Gastrocnemius medialis (tissue), 4 donors: ENCODE data around the gene CNTN4. TPM values are rescaled to one million over a fixed set of nuclear protein-coding genes. Genes with fewer than 3 reads are reported as not detected.

Experiments
- ATAC-seq, 2 donors: fragments of 150-250 bp; one replicate each; pipeline ENCODE4 v1.9.1; 2016
- DNase-seq, 2 donors: peaks; one replicate each; pipeline ENCODE4 v3.0.0-alpha.2; 2019
- H3K27ac ChIP-seq, 4 donors: fragments of 200-600 bp; sonication (generic); 1 replicate in 1 of 4; 2 replicates in 3 of 4; pipeline ENCODE4 v1.5.1; 2016 to 2018; ENCODE audit warnings: mild to moderate bottlenecking in 2 of 4, moderate library complexity in 1 of 4
- H3K27me3 ChIP-seq, 3 donors: fragments of 200-600 bp; sonication (generic) in 2 of 3; 1 replicate in 1 of 3; 2 replicates in 2 of 3; pipeline versions ENCODE4 v1.5.1 to v1.6.0; 2016 to 2019; ENCODE audit warnings: mild to moderate bottlenecking in 1 of 3, moderate library complexity in 1 of 3
- H3K36me3 ChIP-seq, 2 donors: fragments of 200-600 bp; sonication (generic) in 1 of 2; one replicate each; pipeline ENCODE4 v1.5.1; 2017 to 2018
- H3K4me1 ChIP-seq, 2 donors: fragments of 200-600 bp; sonication (generic) in 1 of 2; one replicate each; pipeline ENCODE4 v1.5.1; 2016 to 2017; ENCODE audit warnings: mild to moderate bottlenecking in 2 of 2
- H3K4me3 ChIP-seq, 4 donors: fragments of 200-600 bp; sonication (generic) in 3 of 4; 1 replicate in 1 of 4; 2 replicates in 3 of 4; pipeline ENCODE4 v1.5.1; 2016 to 2019; ENCODE audit warnings: mild to moderate bottlenecking in 2 of 4
- H3K9me3 ChIP-seq, 3 donors: fragments of 200-600 bp; sonication (generic) in 2 of 3; 1 replicate in 1 of 3; 2 replicates in 2 of 3; pipeline ENCODE4 v1.5.1; 2016 to 2019
- POLR2A ChIP-seq, 2 donors: fragments of 450-650 bp; IDR thresholded peaks; one replicate each; pipeline ENCODE4 v1.6.1; 2017; ENCODE audit warnings: antibody characterized with exemption in 2 of 2, mild to moderate bottlenecking in 2 of 2, moderate library complexity in 2 of 2
- in situ Hi-C, 4 donors: fragments of 200-750 bp; cut with MboI; loops; one replicate each; pipeline versions ENCODE4 v1.15.0 to v1.8.0; 2017; ENCODE audit warnings: low sequenced_read_pairs in 4 of 4
- intact Hi-C: fragments of 100-400 bp; cut with DNase I; formaldehyde crosslinking; loops from one replicate; pipeline ENCODE4 v1.15.1; 2023; ENCODE audit warnings: low total_unique reads
- total RNA-seq, 4 donors: library from RNA; depleted of rRNA; stranded (reverse); fragments of >200 nt; gene quantifications; one replicate each; pipeline versions ENCODE4 v1.1.0 to v1.2.3, GENCODE V29; 2016
- TF ChIP-seq, protein P1 (sequence below), 5 experiments: fragments of 450-650 bp in 3 of 5; fragments of 200-600 bp in 2 of 5; sonication (generic) in 2 of 5; IDR thresholded peaks in 4 of 5; conservative IDR thresholded peaks in 1 of 5; 1 replicate in 4 of 5; 2 replicates in 1 of 5; pipeline ENCODE4 v1.5.1; 2016 to 2019; ENCODE audit warnings: antibody characterized with exemption in 5 of 5, mild to moderate bottlenecking in 3 of 5, moderate library complexity in 3 of 5

CNTN4 gene
- total RNA-seq, 4 donors from 2014 or later, result 0.51 to 1.9 (median 1.4) TPM

DNA sequence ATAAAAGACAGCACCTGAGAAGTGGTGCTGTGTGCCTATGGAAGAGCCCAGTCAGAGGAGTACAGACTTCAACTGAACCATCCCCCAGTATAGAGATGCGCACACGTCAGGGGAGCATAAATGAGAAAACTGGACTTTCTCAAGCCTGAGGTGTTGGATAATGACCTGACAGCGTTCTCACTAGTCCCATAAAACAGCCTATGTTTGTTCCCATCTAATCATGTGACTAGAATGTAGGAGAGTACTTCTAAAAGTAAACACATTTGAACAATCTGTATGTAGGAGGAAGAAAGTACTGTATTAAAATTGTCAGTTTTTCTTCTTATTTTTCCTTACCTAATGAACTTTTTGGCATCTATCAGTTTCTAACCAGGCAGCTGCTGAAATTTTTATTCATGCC, 498.9 kb downstream of the CNTN4 start:
- H3K4me3 ChIP-seq, result no peak overlapping the region
- H3K27me3 ChIP-seq, result no peaks in the 10 kb centered on the region
- no peaks in the 10 kb centered on the region for H3K36me3 ChIP-seq
- H3K9me3 ChIP-seq, result no peaks in the 10 kb centered on the region
- no peak for DNase-seq
- TF ChIP-seq, protein P1, sequence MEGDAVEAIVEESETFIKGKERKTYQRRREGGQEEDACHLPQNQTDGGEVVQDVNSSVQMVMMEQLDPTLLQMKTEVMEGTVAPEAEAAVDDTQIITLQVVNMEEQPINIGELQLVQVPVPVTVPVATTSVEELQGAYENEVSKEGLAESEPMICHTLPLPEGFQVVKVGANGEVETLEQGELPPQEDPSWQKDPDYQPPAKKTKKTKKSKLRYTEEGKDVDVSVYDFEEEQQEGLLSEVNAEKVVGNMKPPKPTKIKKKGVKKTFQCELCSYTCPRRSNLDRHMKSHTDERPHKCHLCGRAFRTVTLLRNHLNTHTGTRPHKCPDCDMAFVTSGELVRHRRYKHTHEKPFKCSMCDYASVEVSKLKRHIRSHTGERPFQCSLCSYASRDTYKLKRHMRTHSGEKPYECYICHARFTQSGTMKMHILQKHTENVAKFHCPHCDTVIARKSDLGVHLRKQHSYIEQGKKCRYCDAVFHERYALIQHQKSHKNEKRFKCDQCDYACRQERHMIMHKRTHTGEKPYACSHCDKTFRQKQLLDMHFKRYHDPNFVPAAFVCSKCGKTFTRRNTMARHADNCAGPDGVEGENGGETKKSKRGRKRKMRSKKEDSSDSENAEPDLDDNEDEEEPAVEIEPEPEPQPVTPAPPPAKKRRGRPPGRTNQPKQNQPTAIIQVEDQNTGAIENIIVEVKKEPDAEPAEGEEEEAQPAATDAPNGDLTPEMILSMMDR (IDR thresholded peaks at IDR 0.05 in 4 of 5, conservative IDR thresholded peaks at IDR 0.05 in 1 of 5), result no peak
- no peak for TF ChIP-seq POLR2A (IDR thresholded peaks at IDR 0.05)
- in situ Hi-C loops, result no loop called here
- H3K27ac ChIP-seq, result no peak overlapping the region
- no peaks in the 10 kb centered on the region for H3K4me1 ChIP-seq
- ATAC-seq, result no peak
- intact Hi-C loops, result no loop called here

DNA sequence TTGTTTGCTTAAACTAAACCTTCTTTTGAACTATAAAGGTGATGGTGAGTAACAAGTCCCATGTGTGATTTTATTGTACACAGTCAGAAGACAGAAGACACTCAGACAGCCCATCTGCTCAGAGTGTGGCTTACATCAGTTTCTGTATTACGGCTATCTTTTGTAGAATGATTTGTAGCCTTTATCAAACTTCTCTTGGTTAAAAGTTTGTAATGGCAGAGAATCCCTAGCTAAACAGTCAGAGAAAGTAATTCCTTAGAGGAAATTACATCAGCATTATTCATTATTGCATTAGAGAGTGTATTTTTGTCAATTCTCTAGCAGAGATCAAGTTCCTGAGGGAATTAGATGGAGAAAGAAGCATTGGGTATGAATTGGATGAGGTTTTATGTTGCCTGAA, 500.8 kb downstream of the CNTN4 start:
- no peak for ATAC-seq
- no peak overlapping the region for H3K27ac ChIP-seq
- H3K4me1 ChIP-seq, result no peaks in the 10 kb centered on the region
- no peaks in the 10 kb centered on the region for H3K9me3 ChIP-seq
- in situ Hi-C loops (no loop called here), intact Hi-C loops (no loop called here)
- no peak overlapping the region for H3K4me3 ChIP-seq
- no peaks in the 10 kb centered on the region for H3K36me3 ChIP-seq
- H3K27me3 ChIP-seq, result no peaks in the 10 kb centered on the region
- DNase-seq, result no peak
- TF ChIP-seq, protein P1 (IDR thresholded peaks at IDR 0.05 in 4 of 5, conservative IDR thresholded peaks at IDR 0.05 in 1 of 5), result no peak
- no peak for TF ChIP-seq POLR2A (IDR thresholded peaks at IDR 0.05)

DNA sequence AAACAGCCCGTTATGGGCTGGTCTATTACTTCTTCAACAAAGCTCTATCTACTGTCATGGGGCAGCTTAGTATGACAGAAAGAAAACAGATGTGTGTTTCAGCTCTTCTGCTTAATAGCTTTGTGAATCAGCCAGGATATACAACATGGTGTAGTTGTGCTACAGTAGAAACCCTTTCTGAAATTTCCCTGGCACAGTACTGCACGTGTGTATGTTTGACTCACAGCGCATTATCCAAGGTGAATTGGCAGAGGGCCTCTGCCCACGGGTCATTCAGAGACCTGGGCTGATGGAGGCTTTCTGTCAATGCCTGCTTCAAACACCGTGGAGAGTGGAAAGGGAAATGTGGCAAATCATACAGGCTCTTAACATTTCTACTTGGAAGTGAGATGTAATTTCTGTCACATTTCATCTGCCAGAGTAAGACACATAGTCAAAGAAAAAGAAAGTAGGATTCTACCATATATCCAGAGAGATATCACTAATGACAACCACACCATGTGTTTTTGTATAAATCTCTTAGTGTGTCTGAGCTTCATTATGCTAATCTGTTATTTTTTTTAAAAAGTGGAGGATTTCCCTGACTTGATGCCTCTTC, 505.1 kb downstream of the CNTN4 start:
- Histone ChIP-seq H3K27ac (no peak overlapping the region), H3K36me3 (no peaks in the 10 kb centered on the region), H3K4me1 (no peaks in the 10 kb centered on the region), H3K4me3 (no peak overlapping the region), H3K9me3 (no peaks in the 10 kb centered on the region), H3K27me3 (no peaks in the 10 kb centered on the region)
- no peak for TF ChIP-seq POLR2A (IDR thresholded peaks at IDR 0.05)
- TF ChIP-seq, protein P1 (IDR thresholded peaks at IDR 0.05 in 4 of 5, conservative IDR thresholded peaks at IDR 0.05 in 1 of 5), result no peak
- in situ Hi-C loops (no loop called here), intact Hi-C loops (no loop called here)
- DNase-seq (no peak), ATAC-seq (no peak)

DNA sequence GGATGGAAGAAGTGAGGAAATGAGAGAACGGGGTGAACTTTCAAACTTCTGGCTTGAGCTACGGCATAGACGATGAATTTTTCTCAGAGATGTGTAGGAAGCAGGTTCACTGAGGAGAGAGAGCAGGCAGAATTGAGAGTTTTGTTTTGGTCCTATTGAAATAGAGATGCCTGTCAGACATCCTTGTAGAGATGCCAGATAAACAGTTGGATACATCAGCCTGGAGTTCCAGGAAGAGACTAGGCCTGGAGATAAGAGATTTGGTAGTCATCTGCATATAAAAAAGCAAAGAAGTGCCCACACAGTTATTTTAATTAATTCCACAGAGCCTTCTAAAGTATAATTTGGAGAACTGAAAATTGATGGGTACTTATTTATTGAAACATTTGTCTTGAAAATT, 515.9 kb downstream of the CNTN4 start:
- DNase-seq, result no peak
- H3K4me1 ChIP-seq, result no peaks in the 10 kb centered on the region
- H3K4me3 ChIP-seq, result no peak overlapping the region
- TF ChIP-seq, protein P1 (IDR thresholded peaks at IDR 0.05 in 4 of 5, conservative IDR thresholded peaks at IDR 0.05 in 1 of 5), result no peak
- TF ChIP-seq POLR2A (IDR thresholded peaks at IDR 0.05), result no peak
- H3K36me3 ChIP-seq, result no peaks in the 10 kb centered on the region
- ATAC-seq, result no peak
- intact Hi-C loops, result no loop called here
- no peaks in the 10 kb centered on the region for H3K27me3 ChIP-seq
- no peak overlapping the region for H3K27ac ChIP-seq
- no peaks in the 10 kb centered on the region for H3K9me3 ChIP-seq
- in situ Hi-C loops, result no loop called here

DNA sequence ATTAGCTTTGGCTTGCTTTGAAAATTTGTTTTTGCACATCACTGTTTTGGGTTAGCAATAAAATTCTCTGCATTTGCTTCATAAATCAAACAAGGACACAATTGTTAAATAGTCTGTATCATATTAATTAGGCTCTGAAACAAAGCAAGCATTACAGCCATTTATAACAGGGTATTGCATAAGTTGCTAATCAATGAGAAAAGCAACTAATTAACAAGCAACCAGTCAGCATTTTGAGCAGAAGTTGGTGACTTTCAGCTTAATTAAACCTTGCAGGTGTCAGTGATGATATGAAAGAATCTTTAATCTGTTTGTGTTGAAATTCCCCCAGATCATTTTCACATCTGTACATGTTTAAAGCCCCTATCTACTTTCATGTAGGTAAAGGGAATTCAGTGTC, 516.4 kb downstream of the CNTN4 start:
- TF ChIP-seq, protein P1 (IDR thresholded peaks at IDR 0.05 in 4 of 5, conservative IDR thresholded peaks at IDR 0.05 in 1 of 5), result no peak
- TF ChIP-seq POLR2A (IDR thresholded peaks at IDR 0.05), result no peak
- Histone ChIP-seq H3K9me3 (no peaks in the 10 kb centered on the region), H3K4me1 (no peaks in the 10 kb centered on the region), H3K27ac (no peak overlapping the region), H3K27me3 (no peaks in the 10 kb centered on the region), H3K4me3 (no peak overlapping the region), H3K36me3 (no peaks in the 10 kb centered on the region)
- in situ Hi-C loops (no loop called here), intact Hi-C loops (no loop called here)
- ATAC-seq (no peak), DNase-seq (no peak)
